NCI-H2081 treated with DMSO at 0.1 percent for 48 hours (cell line): ENCODE results near the gene NTRK2.

ENCODE experiments used
- DNase-seq: peaks from one replicate; lab custom pipeline; 2025; lab: John Stamatoyannopoulos, UW

NTRK2 gene

DNA sequence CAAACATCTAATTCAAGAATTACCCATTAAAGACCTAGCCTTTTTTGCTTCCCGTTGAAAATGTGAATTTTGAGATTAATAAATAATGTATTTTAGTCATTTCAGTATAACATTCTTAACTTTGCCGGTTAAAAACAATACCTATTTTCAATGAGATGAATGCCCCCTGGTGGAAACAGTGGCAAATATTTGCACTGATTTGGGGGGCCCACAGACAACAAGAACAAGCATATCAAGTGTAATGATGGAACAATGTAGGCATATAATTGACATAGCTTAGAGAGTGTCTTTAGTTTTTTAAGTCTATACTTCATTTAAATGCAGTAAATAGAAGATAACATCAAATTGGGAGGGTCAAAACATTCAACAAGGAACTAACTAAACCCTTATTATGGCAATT is 111.9 kb downstream of the NTRK2 start:
- no peak for DNase-seq

DNA sequence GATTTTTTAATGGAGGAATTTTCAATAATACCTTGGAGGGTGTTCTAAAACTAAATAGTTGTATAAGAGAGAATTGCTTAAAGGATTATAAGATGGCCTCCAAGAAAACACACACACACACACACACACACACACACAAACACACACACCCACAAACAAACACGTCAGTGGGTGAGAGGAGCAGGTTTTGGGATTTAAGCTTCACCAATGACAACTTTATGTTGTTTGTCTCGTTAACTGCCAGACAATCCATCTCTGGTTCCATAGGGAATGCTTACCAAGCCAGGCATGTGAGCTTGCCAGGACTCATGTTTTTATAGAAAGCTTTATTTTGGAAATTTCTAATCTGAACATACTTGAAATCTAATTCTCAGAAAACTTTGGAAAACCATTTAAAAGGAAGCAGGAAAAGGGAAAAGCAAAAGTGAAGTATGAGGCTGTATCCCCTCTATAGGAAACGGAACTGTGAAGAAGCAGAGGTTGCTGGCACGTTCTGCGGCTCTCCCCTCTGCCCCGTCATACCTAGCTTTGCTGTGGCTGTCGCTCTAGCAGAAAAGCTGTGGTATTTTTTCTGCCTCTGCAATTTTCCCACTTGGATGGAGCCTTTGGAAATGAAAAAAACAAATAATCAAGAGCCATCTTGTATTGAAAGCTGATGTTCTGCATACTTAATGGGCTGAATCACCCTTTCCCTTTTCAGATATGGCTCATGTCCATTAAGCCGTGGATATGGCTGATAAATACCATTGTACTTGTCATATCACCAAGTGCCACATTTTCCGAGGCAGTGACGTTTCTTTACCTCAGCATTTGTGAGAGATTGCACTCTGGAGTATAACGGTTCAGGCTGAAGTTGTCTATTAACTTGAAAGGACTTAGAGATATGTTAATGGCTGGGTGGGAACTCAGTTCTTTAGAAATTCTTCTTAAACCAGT is 112.7 kb downstream of the NTRK2 start:
- DNase-seq: no peak

DNA sequence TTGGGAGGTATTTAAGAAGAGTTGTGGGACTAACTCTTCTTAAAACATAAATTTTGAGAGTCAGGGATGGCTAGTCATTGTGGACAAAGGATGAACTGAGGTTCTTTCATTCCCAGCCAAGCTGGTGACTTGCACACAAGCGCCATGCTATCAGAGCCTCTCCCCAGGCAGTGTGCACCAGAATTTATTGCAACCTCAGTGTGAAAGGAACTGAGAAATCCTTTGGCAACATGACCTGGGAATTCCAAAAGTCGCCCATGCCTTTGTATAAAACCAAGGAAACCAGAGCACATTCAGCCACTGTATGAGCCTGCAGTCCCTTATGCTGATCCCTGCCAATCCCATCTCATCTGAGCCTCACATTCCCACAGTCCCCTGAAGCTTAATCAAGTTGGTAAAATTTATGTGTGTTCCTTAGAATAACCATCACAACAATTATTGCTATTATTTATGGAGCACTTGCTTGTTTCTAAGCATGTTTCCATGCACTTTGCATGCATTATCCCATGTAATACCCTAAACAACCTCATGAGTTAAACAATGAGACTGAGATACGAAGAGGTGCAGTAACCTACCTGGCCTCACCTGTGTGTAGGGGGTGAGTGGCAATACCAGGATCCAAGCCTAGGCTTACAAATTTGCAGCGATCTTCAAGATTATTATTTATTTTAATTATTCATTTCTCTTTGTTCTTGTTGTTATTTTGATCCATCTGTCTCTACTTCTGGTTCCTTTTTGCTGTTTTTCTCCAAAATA is 116.4 kb downstream of the NTRK2 start:
- DNase-seq: no peak

DNA sequence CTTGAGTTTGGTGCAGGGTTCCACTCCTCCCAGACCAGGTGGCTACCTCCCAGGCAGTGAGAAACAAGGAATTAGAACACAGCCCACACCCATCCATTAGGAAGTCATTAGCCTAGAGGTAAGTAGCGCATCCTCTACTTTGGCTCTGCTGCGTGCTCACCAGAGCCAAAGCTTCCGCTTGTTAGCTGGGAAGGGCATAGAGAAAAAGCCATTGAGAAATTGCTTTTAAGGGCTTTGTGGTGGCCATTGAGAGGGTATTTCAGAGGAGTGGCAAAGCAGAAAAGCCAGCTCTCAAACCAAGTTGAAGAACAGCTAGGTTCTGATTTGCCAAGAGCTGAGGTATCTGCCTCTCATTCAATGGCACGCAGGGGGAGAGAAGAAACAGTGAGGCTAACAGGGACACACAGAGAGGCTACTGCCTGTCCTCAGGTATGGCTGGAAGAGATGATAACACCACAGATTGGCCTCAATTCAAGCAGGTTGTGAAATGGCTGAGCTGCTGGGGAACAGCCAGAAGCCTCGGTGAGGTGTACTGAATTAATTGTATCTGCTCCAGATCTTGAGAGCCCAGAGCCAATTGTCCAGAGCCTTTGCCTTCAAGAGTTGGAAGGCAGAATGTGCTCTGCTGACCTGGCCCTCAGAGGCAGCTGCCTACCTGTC is 119.4 kb downstream of the NTRK2 start:
- DNase-seq: no peak

DNA sequence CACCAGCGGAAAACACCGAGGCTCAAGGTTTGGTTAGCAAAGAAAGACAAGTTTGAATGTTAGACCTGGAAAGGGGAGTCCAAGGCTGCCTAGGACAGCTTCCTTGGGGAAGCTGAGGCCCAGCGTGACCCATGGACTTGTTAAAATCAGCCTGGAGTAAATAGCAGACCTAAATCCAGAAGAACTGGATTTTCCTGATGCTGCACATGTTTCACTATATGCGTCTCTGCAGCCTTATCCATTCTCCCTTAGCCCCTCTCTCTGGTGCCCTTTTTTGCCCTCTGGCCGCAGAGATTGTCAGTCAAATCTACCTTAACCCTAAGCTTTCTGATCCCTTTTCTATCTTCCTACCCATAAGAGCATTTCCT is 119.9 kb downstream of the NTRK2 start:
- DNase-seq: no peak

DNA sequence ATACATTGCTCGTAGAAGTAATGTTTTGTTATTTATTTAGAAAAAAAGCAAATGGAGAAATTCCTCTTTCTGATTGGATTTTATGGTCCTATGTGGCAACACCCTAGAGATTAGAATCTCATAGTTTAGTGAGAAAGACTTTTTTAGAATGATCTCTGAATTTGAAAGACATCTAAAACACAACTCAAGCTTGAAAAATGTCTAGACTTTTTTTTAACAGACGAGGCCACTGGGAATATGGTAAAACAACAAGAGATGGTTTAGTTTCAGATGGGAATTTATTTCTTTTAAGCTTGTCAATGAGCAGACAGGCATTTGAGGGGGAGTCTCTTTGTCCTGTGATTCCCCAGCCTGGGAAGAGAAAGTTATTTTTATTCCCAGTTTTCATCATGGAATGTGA is 122.1 kb downstream of the NTRK2 start:
- no peak for DNase-seq

DNA sequence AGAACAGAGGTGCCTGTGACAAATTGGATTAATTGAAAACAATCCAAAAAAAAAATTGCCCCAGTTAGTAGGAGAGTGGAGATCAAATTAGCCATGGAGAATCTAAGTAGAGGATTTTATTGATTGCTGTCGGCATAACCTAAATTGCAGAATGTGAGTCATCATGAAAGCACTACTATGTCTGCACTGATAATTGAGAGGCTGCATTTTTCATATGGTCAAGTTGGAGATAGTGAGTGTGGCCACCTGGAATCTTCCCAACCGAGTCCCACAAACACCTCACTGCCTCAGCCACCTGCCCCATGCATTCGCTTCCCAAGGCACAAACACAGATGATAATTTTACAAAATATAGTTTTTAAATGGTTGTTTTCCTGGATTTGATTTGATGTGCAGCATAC is 123.7 kb downstream of the NTRK2 start:
- DNase-seq: no peak

DNA sequence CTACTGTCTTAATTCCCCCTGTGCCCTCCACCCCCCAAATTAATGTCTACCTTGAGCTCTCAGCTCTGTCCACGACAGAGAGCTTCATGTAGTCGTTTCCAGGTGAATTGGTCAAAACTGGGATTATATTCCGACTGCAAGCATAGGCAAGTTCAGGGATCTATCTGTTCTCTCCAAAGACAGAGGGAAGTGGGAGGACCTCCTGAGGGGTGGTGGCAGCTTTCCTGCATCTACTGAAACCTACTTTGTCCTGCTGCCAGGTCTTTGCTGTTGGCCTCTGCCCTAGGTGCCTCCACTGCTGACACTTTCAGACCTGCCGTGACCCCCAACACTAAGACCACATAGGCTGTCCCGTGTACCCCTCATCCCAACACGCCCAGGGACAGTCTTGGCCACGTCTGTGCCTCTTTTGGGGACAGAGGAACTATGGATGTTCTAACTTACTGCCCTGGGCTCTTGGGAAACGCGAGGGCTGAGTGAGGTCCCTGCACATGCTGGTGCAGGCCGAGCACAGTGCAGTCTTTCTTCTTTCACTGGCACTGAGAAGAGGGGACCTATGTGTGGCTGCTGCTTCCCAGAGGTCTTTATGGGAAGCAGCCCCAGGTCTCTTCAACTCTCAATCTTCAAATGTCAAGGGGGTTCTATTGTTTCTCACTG is 125.6 kb downstream of the NTRK2 start:
- DNase-seq: no peak

DNA sequence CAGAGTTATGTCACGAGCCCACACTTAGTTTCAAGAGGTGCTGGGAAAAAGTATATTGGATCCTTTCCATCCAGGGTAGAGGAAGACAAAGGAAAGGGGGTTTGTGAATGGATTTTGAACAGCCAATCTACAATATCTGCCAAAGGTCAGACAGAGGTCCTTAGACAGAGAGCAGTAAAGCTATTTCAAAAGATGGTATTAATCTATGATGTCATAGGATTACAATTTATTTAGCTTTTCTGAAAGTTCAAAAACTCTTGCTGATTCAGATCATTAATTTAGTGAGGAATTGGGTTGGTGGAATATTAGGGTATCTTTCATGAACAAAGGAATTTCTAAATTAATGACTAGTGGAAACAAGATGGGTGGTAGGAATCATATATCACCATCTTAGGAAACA is 126.9 kb downstream of the NTRK2 start:
- DNase-seq: no peak

DNA sequence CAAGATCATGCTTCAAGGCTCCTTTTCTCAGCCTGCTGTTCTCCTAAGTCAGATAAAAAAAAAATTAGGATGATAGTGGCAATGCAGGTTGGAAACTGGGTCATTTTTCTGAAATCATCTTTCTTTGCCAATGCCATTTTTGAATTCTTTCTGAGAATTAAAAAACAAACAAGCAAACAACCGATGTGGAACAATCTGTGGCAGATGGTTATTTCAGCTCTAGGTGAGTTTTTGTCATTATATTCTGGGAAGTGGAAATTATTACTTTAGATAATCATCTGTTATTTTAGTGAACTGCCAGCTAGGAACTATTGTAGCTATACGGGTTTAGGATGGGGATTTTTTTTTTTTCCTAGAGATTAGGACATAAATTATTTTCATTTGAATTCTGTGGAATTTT is 129.7 kb downstream of the NTRK2 start:
- DNase-seq: no peak

DNA sequence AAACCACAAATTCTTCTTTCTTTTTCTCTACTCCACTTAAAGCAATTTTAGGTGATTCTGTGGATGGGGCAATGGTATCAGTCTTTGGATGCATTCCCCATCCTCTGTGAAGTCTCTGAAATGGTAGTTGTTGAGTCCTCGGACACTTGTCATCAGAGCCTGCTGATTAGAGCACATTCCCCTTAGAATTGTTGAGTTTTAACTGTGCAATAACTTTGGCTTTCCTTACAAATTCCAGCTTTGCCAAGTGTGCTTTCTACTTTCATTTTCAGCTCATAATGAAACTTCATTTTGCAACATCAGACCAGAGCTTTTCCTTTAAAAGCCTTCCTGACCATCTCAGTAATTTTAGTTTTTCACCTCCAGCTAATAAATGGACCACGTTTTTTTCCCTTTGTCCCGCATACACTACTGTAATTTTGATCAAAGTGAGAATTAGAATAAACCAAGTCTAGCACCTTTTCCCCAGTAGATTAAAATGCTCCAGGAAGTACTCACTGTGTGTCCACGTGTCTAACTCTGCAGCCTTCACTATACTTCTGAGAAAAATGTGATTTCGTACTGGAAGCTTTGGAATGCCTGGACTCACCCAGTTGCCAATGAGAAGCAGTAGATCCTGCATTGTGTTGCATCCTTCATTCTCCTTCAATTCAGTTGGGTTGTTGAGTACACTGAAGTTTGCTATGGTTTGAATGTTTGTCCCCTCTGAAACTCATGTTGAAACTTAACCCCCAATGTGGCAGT is 135.6 kb downstream of the NTRK2 start:
- DNase-seq: no peak

DNA sequence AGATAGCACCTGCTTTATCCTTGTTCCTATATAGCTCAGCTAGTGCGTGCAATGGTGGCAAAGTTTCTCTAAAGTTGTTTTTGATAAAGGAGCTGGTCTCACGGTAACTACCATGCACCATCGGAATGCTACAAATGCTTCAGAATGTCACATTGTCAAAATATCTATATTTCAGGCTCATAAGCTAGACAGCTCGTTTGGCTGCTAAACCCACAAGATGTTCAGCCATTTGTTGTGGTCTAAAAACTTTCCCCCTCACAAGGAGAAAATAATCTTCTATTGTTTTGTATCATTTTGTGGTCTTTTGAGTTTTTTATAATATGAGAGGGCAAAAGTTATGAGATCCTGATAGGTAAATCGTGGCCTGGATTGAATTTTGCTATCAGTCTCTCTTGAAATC is 137.9 kb downstream of the NTRK2 start:
- no peak for DNase-seq

DNA sequence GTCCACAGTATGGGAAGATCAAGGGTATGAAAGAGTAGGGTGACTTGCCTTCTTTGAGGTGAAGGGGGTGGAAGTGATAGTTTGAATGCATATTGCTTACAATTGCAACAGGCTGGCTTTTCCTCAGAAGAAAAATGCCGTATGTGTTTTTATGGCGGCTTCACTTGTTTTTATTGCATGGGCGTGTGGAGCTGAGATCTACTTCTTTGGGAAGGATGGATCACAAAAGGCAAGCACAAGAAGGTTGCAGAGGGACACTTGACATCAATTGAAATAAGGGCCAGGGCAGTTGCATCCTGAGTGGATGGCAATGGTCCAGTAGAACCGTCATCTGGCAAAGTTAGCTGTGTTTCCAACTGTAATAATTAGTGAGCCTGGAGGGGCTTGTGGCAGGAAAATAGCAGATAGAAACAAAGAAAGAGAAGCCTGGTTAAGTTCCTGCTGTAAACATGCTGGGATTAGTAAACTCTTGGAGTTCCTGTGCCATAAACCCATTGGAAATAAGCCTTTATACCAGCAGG is 138.4 kb downstream of the NTRK2 start:
- no peak for DNase-seq

DNA sequence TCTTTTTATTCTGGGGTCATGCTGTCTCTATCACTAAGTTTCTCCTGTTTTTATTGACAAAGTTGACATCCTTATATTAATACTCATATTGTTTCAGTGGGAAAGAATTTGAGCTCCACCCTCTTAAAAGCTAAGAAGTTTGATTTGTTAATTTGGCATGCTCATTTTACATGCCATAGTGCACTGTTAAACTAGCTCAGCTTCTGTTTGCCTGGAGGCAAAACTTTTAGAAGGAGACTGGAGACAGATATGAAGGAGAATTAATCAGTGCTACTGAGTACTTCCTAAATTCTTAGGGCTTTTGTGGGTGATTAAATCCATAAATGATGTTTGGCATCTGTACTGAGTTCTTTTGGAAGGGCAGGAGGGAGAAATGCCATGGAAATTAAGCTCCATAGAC is 138.9 kb downstream of the NTRK2 start:
- DNase-seq: no peak

DNA sequence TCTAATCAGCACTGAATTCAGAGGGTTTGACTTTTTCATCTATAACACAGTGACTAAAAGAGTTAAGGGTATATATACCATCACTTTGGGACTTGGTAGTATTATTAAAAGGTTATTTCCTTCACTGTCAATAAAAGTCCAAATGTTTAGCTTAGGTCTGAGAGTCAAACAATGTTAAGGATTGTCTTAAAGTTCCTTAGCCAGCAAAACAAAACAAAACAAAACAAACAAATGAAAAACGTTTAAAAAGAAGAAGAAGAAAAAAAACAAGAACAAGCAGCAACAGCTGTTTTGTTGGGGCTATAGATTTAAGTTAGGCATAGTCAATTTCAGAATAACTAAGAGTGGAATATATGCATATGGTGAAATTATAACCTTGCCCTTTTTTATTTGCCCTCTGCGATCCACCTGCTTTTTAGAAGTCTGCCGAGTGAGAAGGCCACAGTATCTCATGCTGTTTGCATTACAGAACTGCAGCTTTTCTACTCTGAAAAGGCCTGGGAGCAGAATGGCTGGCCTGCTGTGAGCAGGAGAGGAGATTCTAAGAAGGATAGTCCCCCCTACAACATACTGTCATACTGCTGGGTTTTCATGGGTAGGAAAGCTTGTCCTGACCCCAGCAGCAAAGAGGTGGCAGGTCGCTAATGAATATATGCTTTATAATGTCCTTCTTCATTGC is 141.7 kb downstream of the NTRK2 start:
- DNase-seq: no peak

DNA sequence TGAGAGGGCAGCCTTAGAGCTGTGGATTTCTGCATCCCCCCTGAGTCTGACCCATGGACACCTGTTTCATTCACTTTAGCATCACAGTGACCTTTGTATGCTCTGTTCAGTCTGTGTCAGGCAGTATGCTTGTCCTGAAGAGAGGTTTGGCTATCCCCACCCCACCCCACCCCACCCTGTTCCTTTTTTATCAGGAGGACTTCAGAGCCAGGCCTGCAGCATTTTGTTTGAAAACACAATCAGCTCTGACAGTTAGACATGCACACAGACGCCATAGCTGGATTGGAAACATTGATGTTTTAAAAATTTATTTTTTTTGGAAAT is 142.2 kb downstream of the NTRK2 start:
- DNase-seq: no peak

DNA sequence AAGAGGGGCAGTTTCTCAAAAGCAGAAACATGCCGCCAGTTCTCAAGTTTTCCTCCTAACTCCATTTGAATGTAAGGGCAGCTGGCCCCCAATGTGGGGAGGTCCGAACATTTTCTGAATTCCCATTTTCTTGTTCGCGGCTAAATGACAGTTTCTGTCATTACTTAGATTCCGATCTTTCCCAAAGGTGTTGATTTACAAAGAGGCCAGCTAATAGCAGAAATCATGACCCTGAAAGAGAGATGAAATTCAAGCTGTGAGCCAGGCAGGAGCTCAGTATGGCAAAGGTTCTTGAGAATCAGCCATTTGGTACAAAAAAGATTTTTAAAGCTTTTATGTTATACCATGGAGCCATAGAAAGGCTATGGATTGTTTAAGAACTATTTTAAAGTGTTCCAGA is 142.8 kb downstream of the NTRK2 start:
- no peak for DNase-seq

DNA sequence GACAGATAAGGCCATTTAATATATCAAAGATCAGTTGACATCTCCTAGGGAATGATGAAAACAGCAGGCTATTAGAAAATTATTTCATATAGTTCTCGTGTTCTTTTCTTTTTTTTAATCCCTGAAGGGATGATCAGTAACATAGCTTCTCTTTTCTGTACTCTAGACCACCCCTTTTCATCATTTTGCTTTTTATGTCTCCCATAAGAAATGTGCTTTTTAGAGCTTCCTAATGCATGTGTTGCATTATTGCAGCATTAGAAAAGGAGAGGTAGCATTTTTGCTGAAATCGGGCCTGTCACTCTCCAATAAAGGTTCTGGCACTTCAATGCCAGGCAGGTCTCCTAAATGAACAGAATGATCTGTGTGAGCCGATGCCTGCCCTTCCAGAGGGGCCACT is 143.3 kb downstream of the NTRK2 start:
- DNase-seq: no peak

DNA sequence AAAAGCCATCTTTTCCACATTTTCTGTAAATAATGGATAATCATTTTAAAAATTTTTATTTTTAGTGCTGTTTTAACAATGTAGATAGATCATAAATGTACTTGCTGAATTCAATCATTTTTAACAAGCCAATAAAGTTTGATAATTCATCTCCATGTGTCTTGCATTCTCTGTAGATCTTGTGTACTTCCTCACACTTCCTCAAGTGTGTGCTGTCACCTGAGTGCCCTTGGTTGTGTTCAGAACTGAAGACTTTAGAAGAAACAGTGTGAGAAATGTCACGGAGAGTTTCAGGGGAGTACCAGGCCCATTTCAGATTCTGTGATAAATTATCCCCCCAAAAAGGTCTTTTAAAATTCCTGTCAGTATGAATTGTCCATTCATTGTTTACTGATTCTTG is 146.0 kb downstream of the NTRK2 start:
- DNase-seq: no peak

DNA sequence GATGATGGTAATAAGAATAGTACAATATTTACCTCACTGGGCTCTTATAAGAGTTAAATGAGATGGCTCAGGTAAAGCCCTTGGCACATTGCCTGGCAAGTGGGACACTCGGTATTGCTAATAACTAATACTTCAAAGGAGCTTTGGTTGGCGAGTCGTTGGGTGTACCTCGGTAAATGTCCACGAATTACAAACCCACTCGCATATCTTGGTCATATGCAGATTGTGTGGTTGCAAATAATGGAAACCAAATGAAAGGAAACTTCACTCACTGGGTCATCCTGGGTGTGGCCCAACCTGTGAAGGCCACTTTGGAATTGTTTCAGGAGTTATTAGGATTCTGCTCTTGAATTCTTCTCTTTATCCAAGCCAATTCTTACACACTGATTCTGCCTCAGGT is 147.5 kb downstream of the NTRK2 start:
- DNase-seq: no peak

DNA sequence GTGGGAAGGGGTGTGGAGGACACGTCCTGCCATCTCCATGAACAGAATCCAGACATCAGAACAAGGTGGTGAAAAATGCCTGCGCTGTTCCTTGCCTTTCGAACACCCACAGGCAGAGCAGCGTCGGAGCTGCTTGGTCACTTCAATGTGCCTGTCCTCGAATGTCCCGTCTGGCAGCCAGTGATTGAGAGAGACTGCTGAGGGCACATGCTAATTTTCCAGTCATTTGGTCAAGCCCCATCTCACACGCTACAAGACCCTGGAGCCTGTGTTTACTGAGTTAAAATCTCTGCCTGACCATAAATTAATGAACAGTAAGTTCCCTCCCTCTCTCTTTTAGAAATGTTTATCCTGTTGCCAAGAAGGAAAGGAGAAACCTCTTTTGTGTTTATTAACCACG is 149.3 kb downstream of the NTRK2 start:
- no peak for DNase-seq
